Measurements from ENCODE around the gene SART3.

SART3 gene

DNA sequence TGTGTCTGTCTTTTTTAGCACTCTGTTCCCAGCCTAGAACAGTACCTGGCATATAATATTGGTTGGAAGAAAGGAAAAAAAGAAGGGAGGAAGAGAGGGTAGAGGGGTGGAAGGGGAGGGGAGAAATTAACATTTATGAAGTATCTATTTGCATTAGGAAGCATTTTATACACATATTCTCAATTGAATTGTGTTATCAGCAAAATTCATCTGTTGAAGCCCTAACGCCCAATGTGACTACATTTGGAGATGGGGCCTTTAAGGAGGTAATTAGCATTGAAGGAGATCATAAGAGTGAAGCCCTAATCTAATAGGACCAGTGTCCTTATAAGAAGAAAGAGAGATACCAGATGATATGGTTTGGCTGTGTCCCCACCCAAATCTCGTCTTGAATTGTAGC, 76.1 kb downstream of the SART3 start:
- no peak overlapping the region for H3K4me3 ChIP-seq (ENCODE audit: low read depth, low read length)
- TF ChIP-seq, protein P1, sequence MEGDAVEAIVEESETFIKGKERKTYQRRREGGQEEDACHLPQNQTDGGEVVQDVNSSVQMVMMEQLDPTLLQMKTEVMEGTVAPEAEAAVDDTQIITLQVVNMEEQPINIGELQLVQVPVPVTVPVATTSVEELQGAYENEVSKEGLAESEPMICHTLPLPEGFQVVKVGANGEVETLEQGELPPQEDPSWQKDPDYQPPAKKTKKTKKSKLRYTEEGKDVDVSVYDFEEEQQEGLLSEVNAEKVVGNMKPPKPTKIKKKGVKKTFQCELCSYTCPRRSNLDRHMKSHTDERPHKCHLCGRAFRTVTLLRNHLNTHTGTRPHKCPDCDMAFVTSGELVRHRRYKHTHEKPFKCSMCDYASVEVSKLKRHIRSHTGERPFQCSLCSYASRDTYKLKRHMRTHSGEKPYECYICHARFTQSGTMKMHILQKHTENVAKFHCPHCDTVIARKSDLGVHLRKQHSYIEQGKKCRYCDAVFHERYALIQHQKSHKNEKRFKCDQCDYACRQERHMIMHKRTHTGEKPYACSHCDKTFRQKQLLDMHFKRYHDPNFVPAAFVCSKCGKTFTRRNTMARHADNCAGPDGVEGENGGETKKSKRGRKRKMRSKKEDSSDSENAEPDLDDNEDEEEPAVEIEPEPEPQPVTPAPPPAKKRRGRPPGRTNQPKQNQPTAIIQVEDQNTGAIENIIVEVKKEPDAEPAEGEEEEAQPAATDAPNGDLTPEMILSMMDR (IDR thresholded peaks at IDR 0.05; ENCODE audit: low read depth, low read length) = no peak

DNA sequence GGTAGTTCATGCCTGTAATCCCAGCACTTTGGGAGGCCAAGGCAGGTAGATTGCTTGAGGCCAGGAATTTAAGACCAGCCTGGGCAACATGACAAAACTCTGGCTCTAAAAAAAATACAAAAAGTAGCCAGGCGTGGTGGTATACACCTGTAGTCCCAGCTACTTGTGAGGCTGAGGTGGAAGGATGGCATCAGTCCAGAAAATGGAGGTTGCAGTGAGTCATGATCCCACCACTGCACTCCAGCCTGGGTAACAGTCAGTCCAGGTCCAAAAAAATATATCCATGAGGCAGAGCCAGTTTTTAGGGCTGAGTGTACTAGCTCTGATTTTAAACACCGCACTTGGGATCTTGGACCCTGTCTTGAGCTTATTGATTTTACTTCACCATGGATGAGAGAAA, 76.5 kb downstream of the SART3 start:
- TF ChIP-seq, protein P1 (IDR thresholded peaks at IDR 0.05; ENCODE audit: low read depth, low read length) = no peak
- H3K4me3 ChIP-seq (ENCODE audit: low read depth, low read length) = no peak overlapping the region

DNA sequence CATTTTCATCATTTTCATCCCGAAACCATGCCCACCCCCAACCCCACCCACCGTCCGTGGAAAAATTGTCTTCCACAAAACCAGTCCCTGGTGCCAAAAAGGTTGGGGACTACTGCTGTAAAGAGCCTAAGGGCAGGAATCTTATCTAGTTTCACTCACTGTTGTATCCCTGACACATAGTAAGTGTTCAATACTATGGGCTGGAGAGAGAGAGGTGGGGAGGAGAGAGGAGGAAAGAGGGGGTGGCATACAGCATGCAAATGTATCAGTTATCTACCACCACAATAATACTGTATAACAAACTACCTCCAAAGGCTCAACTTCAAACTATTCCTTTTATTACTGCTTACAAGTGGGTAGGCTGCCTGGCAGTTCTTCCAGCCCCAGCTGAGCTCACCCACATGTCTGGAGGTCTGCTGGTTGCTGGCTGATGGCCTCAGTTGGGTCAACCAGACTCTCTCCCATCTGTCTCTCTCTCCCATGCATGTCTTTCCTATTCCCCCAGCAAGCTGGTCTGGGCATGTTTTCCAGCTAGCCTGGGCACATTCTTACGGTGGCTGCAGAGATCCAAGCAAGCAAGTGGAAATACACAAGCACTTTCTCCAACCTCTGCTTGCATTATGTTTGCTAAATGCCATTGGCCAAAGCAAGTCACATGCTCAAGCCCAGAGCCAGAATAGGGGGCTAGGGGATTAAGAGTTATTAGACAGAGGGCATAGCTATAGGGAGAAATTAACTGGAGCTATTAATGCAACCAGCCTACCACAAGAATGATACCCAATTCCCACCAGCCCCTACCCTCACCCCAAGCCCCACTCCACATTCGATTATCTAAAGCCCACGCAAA, 77.5 kb downstream of the SART3 start:
- H3K4me3 ChIP-seq (ENCODE audit: low read depth, low read length) = no peak overlapping the region
- TF ChIP-seq, protein P1 (IDR thresholded peaks at IDR 0.05; ENCODE audit: low read depth, low read length) = no peak

DNA sequence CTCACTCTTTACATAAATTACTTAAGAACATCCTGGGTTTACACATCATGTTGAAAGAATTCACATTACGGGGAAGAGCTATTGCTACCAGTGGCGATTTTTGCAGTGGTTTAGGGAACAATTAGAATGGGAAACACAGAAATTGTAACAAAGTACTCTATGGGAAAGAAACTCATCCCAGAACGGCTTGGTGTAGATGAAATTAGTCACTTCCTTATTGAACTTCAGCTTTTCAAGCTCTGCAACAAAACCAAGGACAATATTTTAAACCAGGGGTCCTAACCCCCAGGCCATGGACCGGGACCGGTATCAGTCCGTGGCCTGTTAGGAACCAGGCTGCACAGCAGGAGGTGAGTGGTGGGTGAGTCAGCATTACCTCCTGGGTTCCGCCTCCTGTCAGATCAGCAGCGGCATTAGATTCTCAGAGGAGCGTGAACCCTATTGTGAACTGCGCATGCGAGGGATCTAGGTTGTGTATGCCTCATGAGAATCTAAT, 78.2 kb downstream of the SART3 start:
- TF ChIP-seq, protein P1 (IDR thresholded peaks at IDR 0.05; ENCODE audit: low read depth, low read length) = no peak
- no peak overlapping the region for H3K4me3 ChIP-seq (ENCODE audit: low read depth, low read length)

DNA sequence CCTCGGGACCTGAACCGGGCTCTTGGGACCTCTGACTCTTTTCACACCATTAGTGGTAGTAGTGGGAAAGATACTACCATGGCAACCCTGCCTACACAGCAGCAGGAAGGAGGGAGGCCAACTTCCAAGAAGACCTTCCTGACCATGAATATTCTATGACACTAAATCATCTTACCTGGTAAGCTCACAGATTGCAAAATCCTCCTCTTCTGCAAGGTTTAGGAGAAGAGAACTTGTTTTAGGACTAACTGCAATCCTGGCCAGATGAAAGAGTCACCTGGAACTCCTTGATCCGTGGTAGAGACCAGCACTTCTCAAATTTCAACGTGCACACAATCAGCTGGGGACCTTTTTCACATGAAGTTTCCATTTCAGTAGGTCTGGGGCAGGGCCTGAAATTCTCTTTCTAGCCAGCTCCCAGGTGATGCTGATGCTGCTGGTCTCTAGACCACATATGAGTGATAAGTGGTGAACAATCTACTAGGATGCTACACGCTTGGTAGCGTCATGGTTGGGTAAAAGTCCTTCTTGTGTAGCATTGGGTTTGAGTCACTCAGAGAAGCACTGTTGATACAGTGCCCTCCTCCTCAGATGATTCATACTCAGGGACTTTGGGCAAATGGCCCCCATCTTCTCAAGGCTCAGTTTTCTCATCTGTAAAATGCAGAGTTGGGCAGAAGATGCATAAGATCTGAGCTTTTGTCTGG, 81.5 kb downstream of the SART3 start:
- TF ChIP-seq, protein P1 (IDR thresholded peaks at IDR 0.05; ENCODE audit: low read depth, low read length) = no peak
- no peak overlapping the region for H3K4me3 ChIP-seq (ENCODE audit: low read depth, low read length)

DNA sequence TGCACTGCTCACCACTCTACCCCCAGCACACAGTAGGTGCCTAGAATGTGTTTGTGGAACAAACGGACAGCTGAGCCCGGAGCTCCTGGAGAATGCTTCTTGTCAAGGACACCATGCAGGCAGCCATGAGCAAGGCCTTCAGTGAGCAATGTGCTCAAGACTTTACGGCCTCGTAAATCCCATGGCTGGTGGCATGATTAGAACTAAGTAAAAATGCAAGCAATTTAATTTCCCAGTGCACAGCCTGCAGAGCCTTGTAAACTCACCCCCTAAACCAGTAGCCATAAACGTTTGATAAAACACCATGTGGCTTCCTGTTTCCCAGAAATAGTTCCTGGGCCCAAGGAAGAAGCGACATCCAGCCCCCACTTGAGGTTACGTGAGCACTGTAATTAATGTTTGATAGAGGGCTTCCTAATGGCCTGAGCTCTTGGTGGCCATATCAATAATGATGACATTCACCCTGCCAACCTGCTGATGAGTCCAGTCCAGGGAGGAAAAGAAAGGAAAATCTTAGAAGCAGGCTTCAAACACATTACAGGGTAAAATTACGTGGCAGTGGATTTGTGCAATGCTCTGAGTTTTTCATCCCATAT, 82.3 kb downstream of the SART3 start:
- TF ChIP-seq, protein P1 (IDR thresholded peaks at IDR 0.05; ENCODE audit: low read depth, low read length) = no peak
- no peak overlapping the region for H3K4me3 ChIP-seq (ENCODE audit: low read depth, low read length)

Measured in WI38 (cell line).